HL-60/S4 treated with phorbol 12-myristate 13-acetate at 8.2 ng/mL for 4 days and 3 days (cell line): ENCODE data around the gene LRRC9.

ENCODE experiments used
- in situ Hi-C: fragments of 300-500 bp; cut with MboI; formaldehyde crosslinking; loops from 2 replicates; pipeline ENCODE4 v1.15.0; 2022; ENCODE audit warnings: low sequenced_read_pairs

Gene LRRC9

GRCh38 chr14:60101786-60102185 lies 181.8 kb downstream of the LRRC9 start:
- in situ Hi-C loops: no loop called here

GRCh38 chr14:60102389-60102788 lies 182.4 kb downstream of the LRRC9 start:
- in situ Hi-C loops: no loop called here

GRCh38 chr14:60106339-60106738 lies 186.4 kb downstream of the LRRC9 start:
- in situ Hi-C loops: no loop called here

GRCh38 chr14:60107477-60107876 lies 187.5 kb downstream of the LRRC9 start:
- in situ Hi-C loops: no loop called here

- in situ Hi-C loops: no loop called here
Observed at GRCh38 chr14:60111732-60112131, 191.8 kb downstream of the LRRC9 start.
